Fibroblast of villous mesenchyme (primary cell): ENCODE results near the gene JMJD8. TPM values are rescaled to one million over a fixed set of nuclear protein-coding genes. Genes with fewer than 3 reads are reported as not detected.

ENCODE experiments used
- DNase-seq: peaks from one replicate; pipeline ENCODE4 v3.0.0-alpha.2; 2010; ENCODE audit warnings: low read depth
- H3K4me3 ChIP-seq: 2 replicates; pipeline ENCODE4 v1.5.1; 2011; ENCODE audit warnings: low read depth, mild to moderate bottlenecking, low read length
- total RNA-seq: library from RNA; depleted of rRNA; stranded (reverse); fragments of >200 nt; gene quantifications from 2 replicates; pipeline ENCODE4 v1.2.3, GENCODE V29; 2012
- TF ChIP-seq, protein P1 (sequence below): IDR thresholded peaks from 2 replicates; pipeline ENCODE4 v1.5.1; 2012; ENCODE audit warnings: low read depth, mild to moderate bottlenecking, low read length; ENCODE audit not compliant: insufficient read depth

JMJD8 gene
- total RNA-seq, 1 donor: 36.3 TPM

DNA sequence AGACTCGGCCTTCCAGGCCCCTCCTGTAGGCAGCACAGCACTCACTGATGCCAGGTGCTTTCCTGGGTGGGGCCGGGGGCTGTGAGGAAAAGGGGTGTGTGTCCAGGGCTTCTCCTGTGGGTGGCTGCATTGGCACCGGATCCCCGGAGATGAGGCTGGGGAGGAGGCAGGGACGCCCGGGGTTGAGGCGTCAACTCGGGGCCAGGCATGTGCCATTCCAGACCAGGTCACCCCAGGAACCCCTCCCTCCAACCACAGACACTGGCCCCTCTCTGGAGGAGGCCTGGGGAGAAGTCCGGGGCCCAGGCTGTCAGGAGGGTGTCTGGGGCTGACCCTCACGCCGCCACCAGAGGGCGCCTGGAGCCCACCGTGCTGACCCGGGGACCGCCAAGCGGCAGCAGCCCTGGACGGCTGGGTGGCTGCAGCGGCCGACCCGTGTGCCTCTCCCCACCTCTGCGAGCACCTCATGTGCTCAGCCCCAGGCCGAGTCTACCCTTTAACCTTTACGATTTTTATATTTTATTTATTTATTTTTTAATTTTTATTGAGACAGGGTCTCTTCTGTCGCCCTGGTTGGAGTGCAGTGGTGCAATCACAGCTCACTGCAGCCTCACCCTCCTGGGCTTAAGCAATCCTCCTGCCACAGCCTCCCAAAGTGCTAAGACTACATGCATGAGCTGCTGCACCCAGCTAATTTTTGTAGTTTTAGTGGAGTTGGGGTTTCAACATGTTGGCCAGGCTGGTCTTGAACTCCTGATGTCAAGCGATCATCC is 27.6 kb upstream of the JMJD8 start:
- TF ChIP-seq, protein P1, sequence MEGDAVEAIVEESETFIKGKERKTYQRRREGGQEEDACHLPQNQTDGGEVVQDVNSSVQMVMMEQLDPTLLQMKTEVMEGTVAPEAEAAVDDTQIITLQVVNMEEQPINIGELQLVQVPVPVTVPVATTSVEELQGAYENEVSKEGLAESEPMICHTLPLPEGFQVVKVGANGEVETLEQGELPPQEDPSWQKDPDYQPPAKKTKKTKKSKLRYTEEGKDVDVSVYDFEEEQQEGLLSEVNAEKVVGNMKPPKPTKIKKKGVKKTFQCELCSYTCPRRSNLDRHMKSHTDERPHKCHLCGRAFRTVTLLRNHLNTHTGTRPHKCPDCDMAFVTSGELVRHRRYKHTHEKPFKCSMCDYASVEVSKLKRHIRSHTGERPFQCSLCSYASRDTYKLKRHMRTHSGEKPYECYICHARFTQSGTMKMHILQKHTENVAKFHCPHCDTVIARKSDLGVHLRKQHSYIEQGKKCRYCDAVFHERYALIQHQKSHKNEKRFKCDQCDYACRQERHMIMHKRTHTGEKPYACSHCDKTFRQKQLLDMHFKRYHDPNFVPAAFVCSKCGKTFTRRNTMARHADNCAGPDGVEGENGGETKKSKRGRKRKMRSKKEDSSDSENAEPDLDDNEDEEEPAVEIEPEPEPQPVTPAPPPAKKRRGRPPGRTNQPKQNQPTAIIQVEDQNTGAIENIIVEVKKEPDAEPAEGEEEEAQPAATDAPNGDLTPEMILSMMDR: peak; percentile 92
- DNase-seq: peak; percentile 60
- H3K4me3 ChIP-seq: no peak overlapping the region

DNA sequence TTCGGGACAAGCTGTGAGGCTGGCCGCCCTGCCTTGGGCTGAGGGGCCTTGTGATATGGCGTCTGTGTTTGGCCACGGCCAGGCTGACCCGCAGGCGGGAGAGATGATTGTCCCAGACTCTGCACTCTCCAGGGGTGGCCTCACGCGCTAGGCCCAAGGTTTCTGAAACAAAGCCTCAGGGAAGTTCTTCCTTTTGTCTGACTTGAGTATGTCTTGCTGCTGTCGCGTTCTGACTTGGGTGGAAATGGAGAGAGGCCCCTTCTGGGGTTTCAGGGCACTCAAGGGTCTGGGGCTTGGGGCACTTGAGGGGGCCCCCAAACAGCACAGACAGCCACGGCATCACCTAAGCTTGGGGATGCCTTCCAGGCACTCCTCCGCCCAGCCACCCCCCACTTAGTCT is 26.9 kb upstream of the JMJD8 start:
- no peak overlapping the region for H3K4me3 ChIP-seq
- DNase-seq: no peak
- TF ChIP-seq, protein P1: no peak

DNA sequence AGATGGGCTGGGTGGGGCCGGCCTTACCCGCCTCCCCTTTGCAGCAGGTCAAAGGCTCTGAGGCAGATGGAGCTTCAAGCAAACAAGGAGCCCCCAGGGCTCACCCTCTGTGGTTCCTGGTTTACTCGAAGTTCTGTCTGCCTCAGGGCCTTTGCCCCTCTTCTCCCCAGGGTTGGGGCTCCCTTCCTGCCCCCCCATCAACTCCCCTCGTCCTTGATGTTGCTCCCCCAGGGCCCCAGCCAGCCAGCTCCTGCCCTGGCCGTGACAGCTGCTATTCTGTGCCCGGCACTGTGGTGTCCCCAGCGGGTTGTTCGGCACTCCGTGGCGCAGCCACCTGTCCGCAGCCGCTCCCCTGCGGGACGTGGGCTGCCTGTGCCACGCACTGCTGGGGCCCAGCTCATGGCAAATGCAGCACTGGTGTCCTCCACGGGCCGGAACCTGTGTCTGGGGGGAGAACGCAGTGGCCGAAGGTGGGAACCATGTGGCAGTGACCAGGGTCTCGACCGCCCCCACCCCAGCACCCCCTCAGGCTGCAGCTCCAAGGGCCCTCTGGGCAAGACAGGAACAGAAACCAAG is 26.5 kb upstream of the JMJD8 start:
- H3K4me3 ChIP-seq: no peak overlapping the region
- no peak for DNase-seq
- TF ChIP-seq, protein P1: no peak

DNA sequence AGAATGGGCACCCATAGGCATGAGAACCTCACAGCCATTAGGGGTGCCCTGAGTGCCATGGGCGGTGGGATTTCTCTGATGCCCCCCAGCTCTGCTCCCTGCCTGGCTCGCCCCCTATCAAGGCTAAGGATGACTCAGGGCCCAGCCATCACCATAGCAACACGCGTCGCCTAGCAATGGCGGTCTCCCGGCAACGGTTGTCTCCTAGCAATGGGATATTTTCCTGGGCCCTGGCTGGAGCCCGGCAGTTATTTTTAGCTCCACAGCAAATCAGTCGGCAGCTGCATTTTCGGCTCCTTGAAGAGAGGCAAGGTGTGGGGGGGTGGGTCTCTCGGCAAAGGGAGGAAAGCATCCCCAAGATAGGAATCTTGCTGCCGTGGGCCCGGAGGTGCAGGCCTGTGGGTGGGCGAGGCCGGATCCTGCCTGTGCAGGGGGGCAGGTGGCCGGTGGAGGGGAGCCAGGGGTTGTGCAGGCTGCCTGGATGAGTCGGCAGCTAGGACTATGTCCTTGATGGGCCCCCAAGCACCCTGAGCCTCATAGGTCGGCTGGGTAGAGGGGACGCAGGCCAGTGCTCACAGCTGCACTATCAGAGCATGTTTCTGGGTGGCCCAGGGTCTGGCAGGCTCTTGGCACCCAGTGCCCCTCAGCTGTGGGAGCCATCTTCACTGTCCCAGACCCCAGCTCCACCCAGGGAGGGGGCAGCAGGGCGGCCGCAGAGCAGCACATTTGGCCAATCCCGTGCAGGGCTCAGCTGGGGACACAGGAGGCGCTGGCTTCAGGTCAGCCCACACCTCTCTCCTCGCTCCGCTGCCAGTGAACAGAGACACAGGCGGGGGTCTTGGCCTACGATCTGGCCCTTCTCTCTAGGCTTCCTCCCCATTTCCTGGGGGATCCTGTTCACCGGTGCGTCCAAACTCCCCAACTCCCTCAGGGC is 25.7 kb upstream of the JMJD8 start:
- TF ChIP-seq, protein P1: no peak
- peak; percentile 74 for DNase-seq
- H3K4me3 ChIP-seq: no peak overlapping the region

DNA sequence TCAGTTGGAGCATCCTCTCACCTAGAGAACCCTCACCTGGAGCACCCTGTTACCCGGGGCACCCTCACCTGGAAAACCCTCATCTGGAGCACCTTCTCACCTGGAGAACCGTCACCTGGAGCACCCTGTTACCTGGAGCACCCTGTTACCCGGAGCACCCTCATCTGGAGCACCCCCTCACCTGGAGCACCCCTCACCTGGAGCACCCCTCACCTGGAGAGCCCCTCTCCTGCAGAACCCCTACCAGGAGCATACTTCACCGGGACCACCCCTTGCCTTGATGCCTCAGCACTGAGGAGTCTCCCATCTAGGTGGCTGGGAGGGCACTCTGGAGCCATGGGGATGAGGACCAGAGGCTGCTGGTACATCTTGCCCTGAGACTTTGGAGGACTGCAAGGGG is 24.8 kb upstream of the JMJD8 start:
- TF ChIP-seq, protein P1: no peak
- no peak for DNase-seq
- no peak overlapping the region for H3K4me3 ChIP-seq

DNA sequence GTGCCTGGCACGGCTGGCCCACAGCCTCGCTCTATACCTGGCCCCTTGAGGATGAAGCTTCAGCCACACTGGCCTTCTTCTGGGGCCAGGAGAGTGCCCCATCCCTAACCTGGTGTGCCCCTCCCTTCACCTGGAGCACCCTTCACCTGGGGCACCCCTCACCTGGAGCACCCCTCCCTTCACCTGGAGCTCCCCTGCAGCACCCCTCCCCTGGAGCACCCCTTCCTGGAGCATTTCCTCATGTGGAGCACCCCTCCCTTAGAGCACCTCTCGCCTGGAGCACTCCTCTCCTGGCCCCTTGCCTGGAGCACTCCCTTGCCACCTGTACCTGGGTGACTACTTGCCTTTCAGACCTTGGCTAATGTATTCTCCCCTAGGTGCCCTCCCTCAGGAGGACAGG is 23.9 kb upstream of the JMJD8 start:
- TF ChIP-seq, protein P1: no peak
- no peak for DNase-seq

More for the DNA sequence above, 23.9 kb upstream of the JMJD8 start:
- no peak overlapping the region for H3K4me3 ChIP-seq
